Measurements from ENCODE around the gene LFNG.

DNA sequence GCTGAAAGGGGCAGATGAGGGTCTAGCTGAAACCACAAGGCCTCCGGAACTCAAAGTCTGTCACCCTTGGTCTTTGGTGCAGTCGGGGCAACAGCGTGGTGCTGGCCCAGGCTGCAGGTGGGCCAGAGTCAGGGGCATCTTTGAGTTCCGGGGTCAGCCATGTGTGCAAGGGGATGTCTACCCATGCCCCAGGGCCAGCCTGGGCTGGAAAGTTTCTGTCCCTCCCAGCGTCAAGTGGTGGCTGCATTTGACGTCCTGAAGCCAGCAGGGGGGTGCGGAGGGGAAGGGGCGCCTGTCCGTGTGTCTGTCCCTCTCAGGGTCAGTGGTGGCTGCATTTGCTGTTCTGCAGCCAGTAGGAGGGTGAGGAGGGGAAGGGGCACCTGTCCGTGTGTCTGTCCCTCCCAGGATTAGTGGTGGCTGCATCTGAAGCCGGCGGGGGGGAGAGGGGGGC lies 35.1 kb downstream of the LFNG start:
- TF ChIP-seq, protein P1, sequence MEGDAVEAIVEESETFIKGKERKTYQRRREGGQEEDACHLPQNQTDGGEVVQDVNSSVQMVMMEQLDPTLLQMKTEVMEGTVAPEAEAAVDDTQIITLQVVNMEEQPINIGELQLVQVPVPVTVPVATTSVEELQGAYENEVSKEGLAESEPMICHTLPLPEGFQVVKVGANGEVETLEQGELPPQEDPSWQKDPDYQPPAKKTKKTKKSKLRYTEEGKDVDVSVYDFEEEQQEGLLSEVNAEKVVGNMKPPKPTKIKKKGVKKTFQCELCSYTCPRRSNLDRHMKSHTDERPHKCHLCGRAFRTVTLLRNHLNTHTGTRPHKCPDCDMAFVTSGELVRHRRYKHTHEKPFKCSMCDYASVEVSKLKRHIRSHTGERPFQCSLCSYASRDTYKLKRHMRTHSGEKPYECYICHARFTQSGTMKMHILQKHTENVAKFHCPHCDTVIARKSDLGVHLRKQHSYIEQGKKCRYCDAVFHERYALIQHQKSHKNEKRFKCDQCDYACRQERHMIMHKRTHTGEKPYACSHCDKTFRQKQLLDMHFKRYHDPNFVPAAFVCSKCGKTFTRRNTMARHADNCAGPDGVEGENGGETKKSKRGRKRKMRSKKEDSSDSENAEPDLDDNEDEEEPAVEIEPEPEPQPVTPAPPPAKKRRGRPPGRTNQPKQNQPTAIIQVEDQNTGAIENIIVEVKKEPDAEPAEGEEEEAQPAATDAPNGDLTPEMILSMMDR (conservative IDR thresholded peaks at IDR 0.05), result no peak
- TF ChIP-seq EZH2 (IDR thresholded peaks at IDR 0.05; ENCODE audit: low read depth), result no peak
